DOHH2 (cell line): ENCODE results near the gene RALA.

Experiments
- CTCF ChIP-seq: fragments of 200-600 bp; sonication (generic); IDR thresholded peaks from one replicate; pipeline ENCODE4 v1.5.1; 2014; ENCODE audit warnings: antibody characterized with exemption, mild to moderate bottlenecking, low read depth, low read length; ENCODE audit not compliant: poor library complexity, severe bottlenecking
- EZH2phosphoT487 ChIP-seq: fragments of 200-600 bp; sonication (generic); IDR thresholded peaks from 2 replicates; pipeline ENCODE4 v1.6.1; 2017; ENCODE audit warnings: borderline replicate concordance, mild to moderate bottlenecking, antibody characterized with exemption, low read length, moderate library complexity, mixed read lengths

- TF ChIP-seq CTCF: no peak
- TF ChIP-seq EZH2phosphoT487: no peak
Observed at GRCh38 chr7:39609935-39610263, 13.5 kb upstream of the RALA start.
